Coronary artery (tissue), 2 donors: ENCODE data around the gene CENPU.

Experiments used
- DNase-seq: peaks from one replicate; pipeline ENCODE4 v3.0.0-alpha.2; 2017; ENCODE audit warnings: low spot score
- H3K27ac ChIP-seq, 2 donors: fragments of 200-600 bp; sonication (generic); one replicate each; pipeline ENCODE4 v1.5.1; 2016 to 2019
- H3K4me3 ChIP-seq: fragments of 200-600 bp; sonication (generic); 2 replicates; pipeline ENCODE4 v1.5.1; 2016; ENCODE audit warnings: mild to moderate bottlenecking, moderate library complexity
- TF ChIP-seq, protein P1 (sequence below): fragments of 200-600 bp; sonication (generic); IDR thresholded peaks from one replicate; pipeline ENCODE4 v1.5.1; 2019; ENCODE audit warnings: antibody characterized with exemption

Gene CENPU

DNA sequence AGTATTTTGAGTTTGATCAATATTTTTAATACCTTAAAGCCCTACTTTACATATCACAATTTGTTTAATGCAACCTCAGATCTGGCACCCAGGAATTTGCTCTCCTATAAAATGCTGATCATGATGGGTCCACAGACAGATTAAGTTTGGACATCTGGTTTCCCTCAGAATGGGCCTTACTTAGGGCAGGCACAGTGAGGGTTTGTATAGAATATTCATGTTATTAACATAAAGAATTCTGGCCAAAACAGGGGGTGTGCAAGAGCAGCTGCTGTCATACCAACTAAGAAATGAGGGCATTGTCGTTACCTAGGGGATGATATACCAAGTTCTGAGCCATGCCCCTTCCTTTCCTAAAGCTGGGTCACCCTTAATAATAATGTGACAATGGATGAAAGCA, 37.5 kb upstream of the CENPU start:
- H3K4me3 ChIP-seq, result no peak overlapping the region
- TF ChIP-seq, protein P1, sequence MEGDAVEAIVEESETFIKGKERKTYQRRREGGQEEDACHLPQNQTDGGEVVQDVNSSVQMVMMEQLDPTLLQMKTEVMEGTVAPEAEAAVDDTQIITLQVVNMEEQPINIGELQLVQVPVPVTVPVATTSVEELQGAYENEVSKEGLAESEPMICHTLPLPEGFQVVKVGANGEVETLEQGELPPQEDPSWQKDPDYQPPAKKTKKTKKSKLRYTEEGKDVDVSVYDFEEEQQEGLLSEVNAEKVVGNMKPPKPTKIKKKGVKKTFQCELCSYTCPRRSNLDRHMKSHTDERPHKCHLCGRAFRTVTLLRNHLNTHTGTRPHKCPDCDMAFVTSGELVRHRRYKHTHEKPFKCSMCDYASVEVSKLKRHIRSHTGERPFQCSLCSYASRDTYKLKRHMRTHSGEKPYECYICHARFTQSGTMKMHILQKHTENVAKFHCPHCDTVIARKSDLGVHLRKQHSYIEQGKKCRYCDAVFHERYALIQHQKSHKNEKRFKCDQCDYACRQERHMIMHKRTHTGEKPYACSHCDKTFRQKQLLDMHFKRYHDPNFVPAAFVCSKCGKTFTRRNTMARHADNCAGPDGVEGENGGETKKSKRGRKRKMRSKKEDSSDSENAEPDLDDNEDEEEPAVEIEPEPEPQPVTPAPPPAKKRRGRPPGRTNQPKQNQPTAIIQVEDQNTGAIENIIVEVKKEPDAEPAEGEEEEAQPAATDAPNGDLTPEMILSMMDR, result no peak
- H3K27ac ChIP-seq, result no peak overlapping the region
- DNase-seq, result no peak

DNA sequence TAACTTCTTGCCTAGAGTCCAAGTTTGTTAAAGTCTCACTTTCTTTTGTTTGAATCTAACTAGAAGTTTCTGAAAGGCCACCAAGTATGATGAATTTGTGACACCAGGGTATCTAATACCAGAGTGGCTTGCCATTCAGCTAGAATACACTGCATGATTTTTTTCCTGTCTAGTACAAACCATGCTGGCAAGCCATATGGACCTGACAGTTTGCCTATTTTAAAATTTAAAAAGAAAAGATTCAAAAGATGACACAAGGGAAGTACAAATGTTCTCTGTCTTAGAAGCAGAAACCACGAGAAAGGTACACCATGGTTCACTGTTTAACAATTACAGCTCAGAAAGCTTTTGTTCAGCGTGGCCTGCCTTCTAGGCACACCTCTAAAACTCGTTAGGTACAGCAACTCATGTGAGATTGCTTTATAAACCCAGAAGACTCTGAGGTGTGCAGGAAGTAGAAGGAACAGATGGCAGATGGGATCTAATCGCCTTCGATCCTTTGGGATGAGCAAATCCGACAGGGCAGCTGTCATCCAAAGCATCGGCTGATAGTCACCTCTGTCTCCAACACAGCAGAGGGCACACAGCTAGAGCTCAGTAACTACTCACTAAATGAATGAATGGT, 35.4 kb upstream of the CENPU start:
- no peak overlapping the region for H3K27ac ChIP-seq
- DNase-seq, result no peak
- TF ChIP-seq, protein P1, result no peak
- H3K4me3 ChIP-seq, result no peak overlapping the region

DNA sequence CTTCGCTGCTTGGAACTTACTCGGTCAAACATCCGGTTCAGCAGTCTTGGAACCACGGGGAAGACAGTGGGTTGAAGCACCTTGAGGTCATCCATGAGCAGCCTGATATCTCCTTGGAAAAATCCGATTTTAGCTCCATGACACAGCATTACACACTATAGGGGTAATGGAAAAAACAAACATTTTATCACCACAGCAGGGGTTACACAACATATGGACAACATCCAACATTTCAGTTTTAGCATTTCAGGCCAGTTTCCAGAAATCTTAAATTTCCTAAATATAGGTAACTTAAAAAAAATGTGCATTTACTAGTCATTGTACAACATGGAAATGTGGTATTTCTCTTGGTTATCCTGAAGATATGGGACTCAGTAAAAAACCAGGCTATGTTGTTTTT, 34.4 kb upstream of the CENPU start:
- TF ChIP-seq, protein P1, result no peak
- H3K27ac ChIP-seq, result no peak overlapping the region
- DNase-seq, result no peak
- no peak overlapping the region for H3K4me3 ChIP-seq

DNA sequence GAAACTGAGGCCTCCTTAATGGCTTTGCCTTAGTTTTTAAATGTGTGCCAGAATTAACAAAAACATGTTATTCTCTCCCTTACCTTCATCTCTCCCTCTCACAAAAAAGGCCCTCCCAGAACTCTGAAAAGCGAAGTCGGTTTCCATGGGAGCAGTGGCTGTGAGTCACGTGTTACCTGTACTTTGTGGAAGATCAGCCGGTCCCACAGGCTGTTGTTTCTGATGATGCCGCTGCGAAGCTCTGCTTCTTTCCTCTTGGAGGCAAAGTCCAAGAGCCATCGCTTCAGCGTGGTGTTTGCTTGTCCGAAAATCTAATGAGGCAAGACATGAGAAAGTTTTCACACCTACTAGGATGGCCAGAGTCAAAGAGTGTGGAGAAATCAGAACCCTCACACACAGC, 32.5 kb upstream of the CENPU start:
- DNase-seq, result no peak
- no peak overlapping the region for H3K27ac ChIP-seq

DNA sequence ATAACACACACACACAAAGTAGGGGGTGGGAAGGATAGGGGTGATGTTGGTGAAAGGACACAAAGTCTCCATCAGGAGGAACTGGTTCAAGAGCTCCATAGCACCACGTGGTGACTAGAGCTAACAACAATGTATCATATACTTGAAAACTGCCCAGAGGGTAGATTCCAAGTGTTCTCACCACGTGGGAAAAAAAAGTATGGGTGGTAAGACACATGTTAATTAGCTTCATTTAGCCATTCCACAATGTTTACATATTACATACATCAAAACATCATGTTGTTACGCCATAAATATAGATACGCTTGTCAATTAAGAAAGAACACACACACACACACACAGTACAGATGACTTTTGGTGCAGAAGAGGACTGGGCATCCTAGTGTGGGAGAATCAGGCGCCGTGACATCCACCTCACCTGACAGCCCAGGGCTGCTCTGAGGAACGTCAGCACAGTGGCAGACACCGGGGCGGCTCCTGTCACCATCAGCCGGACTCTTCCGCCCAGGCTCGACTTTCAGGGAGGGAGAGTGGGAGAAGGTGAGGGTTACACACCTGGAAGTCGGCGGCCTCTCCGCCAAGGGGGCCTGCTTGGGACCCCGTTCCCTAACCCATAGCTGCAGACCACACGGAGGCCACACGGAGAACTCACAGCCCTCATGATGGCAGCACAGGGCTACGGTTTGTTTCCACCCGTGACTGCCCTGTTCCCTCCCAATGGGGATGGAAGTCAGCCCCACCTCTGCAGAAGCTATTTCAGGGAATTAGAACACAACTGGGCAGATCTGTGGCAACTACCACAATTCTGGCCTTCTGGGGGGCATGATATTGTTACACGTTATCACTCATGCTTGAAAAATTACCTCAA, 31.8 kb upstream of the CENPU start:
- TF ChIP-seq, protein P1, result no peak
- H3K27ac ChIP-seq, result no peak overlapping the region
- no peak overlapping the region for H3K4me3 ChIP-seq
- DNase-seq, result no peak

More for the DNA sequence above, 32.5 kb upstream of the CENPU start:
- no peak overlapping the region for H3K4me3 ChIP-seq
- TF ChIP-seq, protein P1, result no peak

DNA sequence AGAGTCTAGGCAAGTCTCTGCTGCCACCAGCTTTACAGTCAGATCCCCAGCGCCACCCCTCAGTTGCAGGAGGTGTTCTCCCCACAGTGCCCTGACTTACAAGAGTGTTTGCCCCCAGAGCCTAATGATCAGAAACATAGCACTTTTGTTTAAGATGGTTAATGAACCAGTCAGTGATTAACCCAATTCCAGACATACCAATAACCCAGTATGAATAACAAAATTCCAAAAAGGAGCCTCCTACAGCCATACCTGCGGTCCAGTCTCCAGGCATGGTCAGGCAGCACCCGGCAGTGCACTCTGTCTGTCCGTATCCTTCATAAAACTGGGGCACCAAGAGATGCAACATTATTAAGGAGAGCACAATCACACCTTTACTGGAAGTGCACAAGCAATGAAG, 30.7 kb upstream of the CENPU start:
- H3K27ac ChIP-seq, result no peak overlapping the region
- no peak for DNase-seq
- TF ChIP-seq, protein P1, result no peak
- no peak overlapping the region for H3K4me3 ChIP-seq
